ENCODE measurements around the gene KDM4C. TPM values are rescaled to one million over a fixed set of nuclear protein-coding genes. Genes with fewer than 3 reads are reported as not detected.

KDM4C gene
- total and polyA plus RNA-seq, 2 of the 13 experiments (the other 11 are each of a cell fraction or from before 2014, with no cell fraction given): 19.4 to 23.6 TPM

DNA sequence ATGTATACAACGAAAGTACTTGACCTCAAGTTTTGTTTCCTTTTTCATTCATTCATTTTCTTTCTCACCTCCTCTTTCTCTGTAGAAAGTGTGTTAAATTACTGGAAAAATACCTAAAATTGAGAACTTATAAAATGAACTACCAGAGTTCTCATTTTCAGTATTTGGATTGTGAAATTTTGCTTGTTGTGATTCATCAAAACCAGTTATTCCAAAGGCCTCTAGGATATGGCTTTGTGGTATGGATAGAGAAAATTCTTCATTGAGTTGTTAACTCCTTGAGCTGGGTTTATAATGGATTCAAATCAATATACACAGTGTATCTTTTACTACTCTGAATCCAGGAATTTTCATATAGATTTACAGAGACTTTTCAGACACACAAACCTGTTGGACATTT, 287.6 kb downstream of the KDM4C start:
- Histone ChIP-seq H3K4me3 (replicated peaks in 1 of 3; ENCODE audit: insufficient read depth in 1 of 3, low read depth in 2 of 3, low read length in 3 of 3) (no peak overlapping the region), H3K9me3 (ENCODE audit: low read length) (no peaks in the 10 kb centered on the region), H2AFZ (ENCODE audit: low read length) (no peak overlapping the region), H3K36me3 (replicated peaks in 1 of 2; ENCODE audit: control insufficient read depth in 1 of 2, insufficient read depth in 2 of 2, low read length in 2 of 2) (peaks cover 6 to 8% of the 10 kb centered on the region in 2 experiments; a peak in 4 of 5 replicates), H3K27ac (ENCODE audit: extremely low read length, insufficient read depth, low read length) (no peak overlapping the region), H3K9ac (ENCODE audit: insufficient read depth, low read depth, low read length) (no peak overlapping the region), H3K4me1 (ENCODE audit: insufficient read depth, low read length) (no peaks in the 10 kb centered on the region), H4K20me1 (ENCODE audit: insufficient read depth, low read length) (no peaks in the 10 kb centered on the region), H3K4me2 (ENCODE audit: low read depth, low read length) (no peak overlapping the region), H3K27me3 (ENCODE audit: control insufficient read depth in 1 of 2, insufficient read depth in 2 of 2, low read length in 2 of 2) (no peaks in the 10 kb centered on the region), H3K79me2 (ENCODE audit: insufficient read depth, low read length) (no peaks in the 10 kb centered on the region)
- in situ Hi-C loops (cut with HindIII; ENCODE audit: extremely low pct_ligation_motif_present, low pct_unique_long_range_greater_than_20kb) (no loop called here), intact Hi-C loops (cut with micrococcal nuclease; ENCODE audit: unreplicated experiment) (no loop called here)
- ChIA-PET POLR2A (no interaction called here), CTCF (ENCODE audit: low intra/inter-chr PET ratio, low total read pairs) (no interaction called here)
- DNase-seq (ENCODE audit: low spot score) (no peak), ATAC-seq (no peak), FAIRE-seq (no peak)
- BruUV-seq (replicated peaks): no TSS peak
- 100% methylated on average over 1 of the region's 1 CpG for WGBS (ENCODE audit: low lambda C conversion rate)
- TF ChIP-seq ADNP (CRISPR knock-in tag; IDR thresholded peaks at IDR 0.05) (no peak), ZNF780A (CRISPR knock-in tag; IDR thresholded peaks at IDR 0.05) (no peak), PCBP1 (IDR thresholded peaks at IDR 0.05; ENCODE audit: borderline replicate concordance, low read depth, low read length) (no peak), NCOR1 (IDR thresholded peaks at IDR 0.05; ENCODE audit: borderline replicate concordance, low read length) (no peak), ZNF383 (CRISPR knock-in tag; IDR thresholded peaks at IDR 0.05; ENCODE audit: borderline replicate concordance) (no peak), NAIF1 (CRISPR knock-in tag; IDR thresholded peaks at IDR 0.05; ENCODE audit: borderline replicate concordance) (no peak), JDP2 (CRISPR knock-in tag; IDR thresholded peaks at IDR 0.05; ENCODE audit: borderline replicate concordance) (no peak), TCF7 (IDR thresholded peaks at IDR 0.05; ENCODE audit: low read depth) (no peak), GATA4 (IDR thresholded peaks at IDR 0.05; ENCODE audit: borderline replicate concordance, low read depth) (no peak), KDM6A (CRISPR knock-in tag; IDR thresholded peaks at IDR 0.05; ENCODE audit: low read depth) (no peak), SOX5 (CRISPR knock-in tag; IDR thresholded peaks at IDR 0.05; ENCODE audit: borderline replicate concordance) (no peak), MLXIP (CRISPR knock-in tag; IDR thresholded peaks at IDR 0.05; ENCODE audit: borderline replicate concordance) (no peak), NFE2L1 (CRISPR knock-in tag; IDR thresholded peaks at IDR 0.05; ENCODE audit: borderline replicate concordance) (no peak), ZNF382 (CRISPR knock-in tag; IDR thresholded peaks at IDR 0.05; ENCODE audit: borderline replicate concordance) (no peak), GPN1 (CRISPR knock-in tag; IDR thresholded peaks at IDR 0.05; ENCODE audit: borderline replicate concordance) (no peak), ARID4A (CRISPR knock-in tag; IDR thresholded peaks at IDR 0.05; ENCODE audit: borderline replicate concordance) (no peak), ZNF225 (CRISPR knock-in tag; IDR thresholded peaks at IDR 0.05) (no peak), ATM (IDR thresholded peaks at IDR 0.05; ENCODE audit: borderline replicate concordance) (no peak), BRF2 (CRISPR knock-in tag; IDR thresholded peaks at IDR 0.05) (no peak)
